ENCODE measurements around the gene EGLN3.
"Not testable (repeated sequence)": the region's sequence is repeated elsewhere in the genome, so short reads cannot be mapped to it uniquely, and the experiment has no call there.

Gene EGLN3

DNA sequence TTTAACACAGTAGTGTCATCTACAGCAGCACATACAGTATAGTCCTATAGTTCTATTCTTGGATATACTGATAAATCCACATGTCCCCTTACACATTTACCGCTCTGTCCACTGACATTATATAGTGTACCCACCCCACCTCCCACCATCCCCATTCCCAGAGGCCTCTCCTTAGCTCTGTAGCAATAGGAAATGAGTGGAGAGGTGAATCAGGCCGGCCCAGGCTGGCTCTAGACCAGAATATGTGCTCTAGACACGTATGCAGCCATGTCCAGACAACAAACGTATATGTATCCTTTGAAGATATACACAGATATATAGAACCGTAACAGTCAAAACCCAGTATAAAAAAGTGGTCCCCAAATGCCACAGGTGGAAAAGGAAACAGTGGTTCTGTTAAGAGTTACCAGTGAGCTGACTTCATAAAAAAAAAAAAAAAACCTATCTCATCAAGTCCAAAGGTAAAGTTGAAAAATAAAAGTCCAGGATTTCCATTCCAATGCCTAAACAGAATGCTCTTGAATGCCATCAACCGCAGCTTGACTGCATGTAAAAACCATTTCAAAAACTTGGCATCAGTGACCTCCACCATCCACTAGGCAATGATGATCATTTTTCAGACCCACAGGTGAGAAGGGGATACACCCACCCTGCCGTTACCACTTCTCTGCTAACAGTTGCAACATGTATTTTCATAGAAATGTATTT is 16.7 kb downstream of the EGLN3 start:
- no peak for DNase-seq

GRCh38 chr14:33933386-33933933 is 17.4 kb downstream of the EGLN3 start:
- no peak for DNase-seq

DNA sequence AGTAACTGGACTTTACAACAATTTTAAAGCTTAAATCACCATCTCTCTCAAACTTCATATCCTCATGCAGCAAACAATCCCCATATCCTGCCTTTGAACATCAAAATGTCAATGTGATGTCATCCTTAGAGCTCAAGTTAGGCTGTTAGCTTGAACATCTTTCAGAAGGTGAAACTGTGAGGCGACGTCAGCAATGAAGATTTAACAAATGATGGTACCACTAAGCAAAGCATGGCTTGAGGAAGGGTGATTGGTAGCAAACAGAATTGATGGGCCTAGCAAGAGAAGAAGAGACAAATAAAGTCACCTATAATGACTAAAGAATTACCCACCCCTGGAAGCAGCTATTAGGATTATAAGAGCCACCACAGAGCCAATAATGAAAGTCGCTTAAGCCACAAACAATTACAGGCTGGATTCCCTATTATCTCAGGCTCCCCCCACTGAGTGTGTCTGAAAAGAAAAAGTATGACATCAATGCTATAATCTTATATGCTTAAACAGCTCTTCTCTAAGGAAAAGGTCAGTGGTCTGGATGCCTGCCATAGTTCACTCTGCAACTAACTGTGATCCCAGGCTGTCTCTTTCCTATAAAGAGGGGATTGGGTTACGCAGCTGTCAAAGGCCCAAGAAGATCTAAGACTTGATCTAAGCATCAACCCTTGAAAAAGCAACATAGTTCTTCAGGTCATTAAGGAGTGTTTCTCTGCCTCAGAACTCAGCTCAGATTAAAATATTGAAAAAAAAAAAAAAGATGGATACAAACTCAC is 18.1 kb downstream of the EGLN3 start:
- DNase-seq: no peak

GRCh38 chr14:33932033-33932432 is 18.8 kb downstream of the EGLN3 start:
- no peak for DNase-seq

- DNase-seq: no peak
These were observed 19.4 kb downstream of the EGLN3 start for GRCh38 chr14:33931461-33931860.

- no peak for DNase-seq
These were observed 20.4 kb downstream of the EGLN3 start for GRCh38 chr14:33930439-33930838.

DNA sequence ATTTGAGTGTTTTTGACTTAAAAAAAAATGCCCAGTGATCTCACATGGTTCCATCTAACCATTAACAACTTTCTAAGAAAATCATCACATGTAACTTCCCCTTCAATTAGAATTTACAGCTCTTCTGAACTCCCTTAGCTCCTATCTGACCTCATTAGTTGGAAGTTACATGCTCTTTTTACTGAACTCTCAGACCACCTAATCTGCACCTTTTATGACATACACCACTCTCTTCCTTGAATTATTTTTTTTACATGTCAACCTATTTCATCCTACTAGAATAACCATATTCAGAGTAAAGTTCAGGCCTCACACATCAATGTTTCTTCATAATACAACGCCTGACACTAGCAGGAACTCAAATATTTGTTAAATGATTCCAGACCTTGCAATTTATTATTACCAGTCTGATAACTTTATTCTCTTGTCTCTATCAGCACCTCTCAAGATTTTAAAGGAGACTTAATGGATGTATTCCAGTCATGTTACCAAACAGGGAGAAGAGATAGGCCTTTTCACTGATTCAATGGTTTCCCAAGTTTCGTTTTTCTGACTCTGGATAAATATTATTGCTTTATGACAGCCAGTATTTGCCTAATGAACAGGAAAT is 21.0 kb downstream of the EGLN3 start:
- no peak for DNase-seq

- no peak for DNase-seq
These were observed 22.0 kb downstream of the EGLN3 start for GRCh38 chr14:33928895-33929294.

GRCh38 chr14:33927944-33928343 is 22.9 kb downstream of the EGLN3 start:
- DNase-seq: no peak

GRCh38 chr14:33926967-33927366 is 23.9 kb downstream of the EGLN3 start:
- DNase-seq: not testable (repeated sequence)

DNA sequence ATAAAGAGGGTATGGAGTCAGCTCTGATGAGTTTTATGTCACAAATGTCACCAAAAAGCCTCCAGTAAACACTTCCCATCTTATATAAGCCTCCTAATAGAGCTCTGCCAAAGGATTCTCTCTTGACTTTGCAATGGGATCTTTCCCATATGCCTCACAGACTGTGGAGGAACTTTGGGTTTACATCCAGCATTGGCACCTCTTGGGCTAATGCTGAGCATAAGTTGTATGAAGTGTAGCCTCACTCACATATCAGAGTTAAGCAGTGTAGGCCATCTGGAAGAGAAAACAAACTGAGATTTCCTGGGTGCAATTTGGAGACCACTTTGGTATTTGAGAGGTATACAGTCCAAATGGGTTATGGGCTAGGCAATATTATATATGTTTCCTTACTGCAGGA is 24.9 kb downstream of the EGLN3 start:
- DNase-seq: no peak

DNA sequence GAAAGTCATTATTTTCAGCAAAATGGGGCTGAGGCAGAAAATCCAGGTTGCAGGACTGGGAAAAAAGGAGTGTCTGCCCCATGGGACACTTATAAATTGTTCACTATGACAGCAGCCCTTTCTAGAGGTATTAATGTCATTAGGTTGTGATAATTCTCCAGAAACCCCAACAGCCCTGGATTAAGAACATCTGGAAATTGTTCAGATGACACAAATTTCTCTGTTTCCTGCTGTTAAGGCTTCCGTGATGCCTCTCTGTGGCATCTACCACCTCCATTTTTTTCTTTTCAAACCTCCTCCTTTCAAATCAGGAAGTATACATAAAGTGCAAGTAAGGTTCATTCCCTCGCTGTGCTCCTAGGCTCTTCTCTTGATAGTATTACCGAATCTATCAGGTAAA is 25.6 kb downstream of the EGLN3 start:
- no peak for DNase-seq

GRCh38 chr14:33924566-33925100 is 26.2 kb downstream of the EGLN3 start:
- no peak for DNase-seq

DNA sequence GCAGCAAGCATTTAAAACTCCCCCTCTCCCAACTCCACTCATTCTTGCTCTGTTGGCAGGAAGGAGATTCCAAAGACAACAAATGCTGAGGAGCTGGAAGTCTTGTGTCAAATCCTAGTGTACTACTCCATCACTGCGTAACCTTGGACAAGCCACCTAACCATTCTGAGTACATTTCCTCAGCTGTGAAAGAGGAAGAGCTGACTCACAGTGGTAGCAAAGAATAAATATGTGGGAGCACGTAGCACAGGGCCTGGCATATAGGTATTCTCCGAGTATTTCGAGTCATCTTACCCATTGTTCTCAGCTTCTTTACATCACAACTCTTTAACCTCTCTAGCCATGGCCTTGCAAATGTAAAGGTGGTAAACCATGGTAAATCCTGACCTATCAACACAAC is 28.7 kb downstream of the EGLN3 start:
- no peak for DNase-seq

DNA sequence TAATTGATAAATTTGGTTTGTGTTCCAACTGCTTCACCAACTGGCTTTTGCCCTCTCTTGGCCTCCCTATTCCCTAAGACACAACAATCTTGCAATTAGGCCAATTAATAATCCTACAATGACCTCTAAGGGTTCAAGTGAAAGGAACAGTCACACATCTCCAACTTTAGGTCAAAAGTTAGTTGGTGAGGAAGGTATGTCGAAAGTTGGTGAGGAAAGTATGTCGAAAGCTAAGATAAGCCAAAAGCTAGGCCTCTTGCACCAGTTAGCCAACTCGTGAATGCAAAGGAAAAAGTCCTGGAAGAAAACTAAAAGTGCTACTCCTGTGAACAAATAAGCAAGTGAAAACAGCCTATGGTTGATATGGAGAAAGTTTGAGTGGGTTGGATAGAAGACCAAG is 32.6 kb downstream of the EGLN3 start:
- DNase-seq: no peak

GRCh38 chr14:33917661-33918060 is 33.2 kb downstream of the EGLN3 start:
- no peak for DNase-seq

DNA sequence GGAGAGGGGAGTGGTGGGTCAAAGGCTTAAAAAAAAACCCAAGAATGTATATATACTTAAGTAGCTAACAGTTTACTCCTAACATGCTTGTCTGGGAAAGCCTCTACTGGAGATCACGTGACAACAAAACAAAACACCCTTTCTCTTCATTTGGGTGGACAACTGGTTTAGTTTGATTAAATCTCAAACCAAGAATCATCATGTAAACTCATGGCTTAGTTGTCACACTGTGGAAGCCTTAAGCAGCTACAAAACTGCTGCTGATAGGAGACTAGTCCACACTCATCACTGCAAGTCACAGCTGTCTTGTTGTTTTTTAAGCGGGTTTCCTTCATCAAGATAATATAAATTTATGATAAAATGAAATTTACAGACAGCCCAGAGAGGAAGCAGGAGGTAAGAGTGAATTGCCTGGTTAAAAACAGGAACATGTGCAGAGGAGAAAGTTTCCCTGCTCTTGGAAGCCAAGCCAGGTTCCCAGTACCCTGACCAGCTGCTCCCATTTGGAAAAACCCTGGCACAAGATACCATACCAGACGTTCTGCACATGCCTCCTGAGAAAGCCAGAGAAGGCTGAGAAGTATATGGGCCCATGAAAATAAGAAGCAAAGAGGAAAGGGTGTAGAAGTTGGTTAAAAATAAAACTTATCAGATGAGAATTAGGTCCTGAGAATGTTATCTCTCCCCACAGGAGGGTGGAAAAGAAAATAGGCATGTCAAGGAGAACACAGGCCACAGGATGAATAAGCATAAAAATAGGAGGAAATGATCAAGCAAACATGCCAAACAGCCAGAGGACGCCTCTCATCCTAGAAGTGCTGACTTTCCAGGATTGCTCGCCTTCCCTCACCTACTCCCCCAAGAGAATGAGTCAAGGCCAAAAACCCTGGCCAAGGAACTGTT is 34.0 kb downstream of the EGLN3 start:
- DNase-seq: no peak

DNA sequence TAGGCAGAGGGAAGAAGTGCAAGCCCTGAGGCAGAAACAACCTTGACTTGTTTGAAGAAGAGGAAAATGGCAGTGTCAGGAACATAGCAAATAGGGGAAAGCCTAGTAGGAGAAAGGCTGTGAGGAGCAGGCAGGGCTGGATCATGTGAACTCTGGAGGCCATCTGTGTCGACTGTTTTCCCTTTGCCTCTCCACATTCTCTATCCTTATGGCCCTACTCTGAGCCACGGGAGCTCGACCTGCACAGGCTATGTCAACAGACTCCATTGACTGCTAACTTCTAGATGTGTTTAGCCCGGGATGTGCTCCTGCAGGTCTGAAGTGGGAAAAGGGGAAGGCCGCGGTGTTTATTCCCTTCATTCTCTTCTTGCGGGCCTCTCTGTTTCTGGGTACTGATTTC is 35.2 kb downstream of the EGLN3 start:
- DNase-seq: no peak

- DNase-seq: no peak
These were observed 36.0 kb downstream of the EGLN3 start for GRCh38 chr14:33914676-33915516.

DNA sequence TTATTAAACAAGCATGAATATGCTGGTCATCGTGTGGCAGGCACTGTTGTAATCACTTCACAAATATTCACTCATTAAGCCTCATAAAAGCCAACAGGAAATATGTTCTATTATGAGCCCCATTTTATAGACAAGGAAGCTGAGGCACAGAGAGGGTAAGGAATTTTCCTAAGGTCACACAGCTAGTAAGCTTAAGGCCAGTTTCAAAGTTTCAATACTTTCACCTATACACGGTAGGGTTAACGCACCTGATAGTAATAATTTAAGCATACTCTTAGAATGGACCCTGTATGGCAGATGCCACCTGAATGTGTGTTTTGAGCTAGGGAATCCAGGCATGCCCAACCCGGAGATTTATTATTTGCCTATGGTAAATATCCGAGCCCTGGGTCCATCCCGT is 39.8 kb downstream of the EGLN3 start:
- DNase-seq: no peak

DNA sequence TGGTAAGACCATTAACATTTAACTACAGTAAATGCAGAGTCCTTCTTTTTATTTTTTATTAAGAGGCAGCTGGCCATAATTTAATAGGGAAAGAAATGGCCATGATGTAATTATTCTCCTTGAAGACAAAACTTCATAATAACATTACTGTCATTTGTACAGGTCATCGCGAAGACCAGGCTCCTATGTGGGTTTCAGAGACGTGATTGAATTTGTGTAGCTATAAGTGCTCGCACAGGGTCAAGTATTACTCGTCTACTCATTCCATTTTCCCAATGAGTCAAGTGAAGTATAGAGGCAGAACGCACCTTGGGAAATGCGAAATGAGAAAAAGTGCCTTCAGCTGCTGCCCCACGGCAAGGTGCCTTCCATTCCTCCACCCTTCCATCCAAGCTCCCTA is 40.4 kb downstream of the EGLN3 start:
- DNase-seq: no peak
